ENCODE measurements around the gene CUX1.
"Not testable (repeated sequence)": the region's sequence is repeated elsewhere in the genome, so short reads cannot be mapped to it uniquely, and the experiment has no call there.

CUX1 gene

DNA sequence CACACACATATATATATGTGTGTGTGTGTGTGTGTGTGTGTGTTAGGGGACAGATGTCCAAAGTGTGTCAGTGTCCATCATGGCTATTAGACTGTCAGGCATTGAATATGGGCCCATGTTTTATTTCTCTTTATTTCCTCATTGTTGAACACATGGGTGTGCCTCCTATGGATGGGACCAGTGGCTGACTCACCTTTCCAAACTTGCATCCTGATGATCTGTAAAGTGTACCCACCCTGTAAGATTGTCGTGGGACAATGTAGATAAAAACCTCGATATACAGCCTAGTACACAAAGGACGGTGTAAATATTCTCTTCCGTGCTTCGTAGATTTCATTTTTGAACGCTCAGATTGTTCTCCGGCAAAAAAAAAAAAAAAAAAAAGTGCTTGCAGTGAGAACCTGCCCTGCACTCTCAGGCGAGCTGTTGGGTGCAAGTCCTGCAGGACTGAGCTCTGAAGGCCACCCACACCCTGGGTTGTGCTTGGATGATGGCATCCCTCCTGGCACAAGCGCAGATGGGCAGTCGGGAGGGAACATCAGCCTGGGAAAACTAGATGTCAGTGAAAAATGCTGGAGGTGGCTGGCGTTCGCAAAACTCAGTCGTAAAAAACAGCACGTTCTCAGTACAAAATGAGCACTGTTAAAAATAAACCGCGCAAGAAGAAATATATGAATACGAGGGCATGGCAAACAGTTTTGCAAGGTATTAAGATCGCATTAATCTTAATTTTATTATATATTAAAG, 166.9 kb downstream of the CUX1 start:
- no peak for DNase-seq (ENCODE audit: low read depth in 2 of 2)

DNA sequence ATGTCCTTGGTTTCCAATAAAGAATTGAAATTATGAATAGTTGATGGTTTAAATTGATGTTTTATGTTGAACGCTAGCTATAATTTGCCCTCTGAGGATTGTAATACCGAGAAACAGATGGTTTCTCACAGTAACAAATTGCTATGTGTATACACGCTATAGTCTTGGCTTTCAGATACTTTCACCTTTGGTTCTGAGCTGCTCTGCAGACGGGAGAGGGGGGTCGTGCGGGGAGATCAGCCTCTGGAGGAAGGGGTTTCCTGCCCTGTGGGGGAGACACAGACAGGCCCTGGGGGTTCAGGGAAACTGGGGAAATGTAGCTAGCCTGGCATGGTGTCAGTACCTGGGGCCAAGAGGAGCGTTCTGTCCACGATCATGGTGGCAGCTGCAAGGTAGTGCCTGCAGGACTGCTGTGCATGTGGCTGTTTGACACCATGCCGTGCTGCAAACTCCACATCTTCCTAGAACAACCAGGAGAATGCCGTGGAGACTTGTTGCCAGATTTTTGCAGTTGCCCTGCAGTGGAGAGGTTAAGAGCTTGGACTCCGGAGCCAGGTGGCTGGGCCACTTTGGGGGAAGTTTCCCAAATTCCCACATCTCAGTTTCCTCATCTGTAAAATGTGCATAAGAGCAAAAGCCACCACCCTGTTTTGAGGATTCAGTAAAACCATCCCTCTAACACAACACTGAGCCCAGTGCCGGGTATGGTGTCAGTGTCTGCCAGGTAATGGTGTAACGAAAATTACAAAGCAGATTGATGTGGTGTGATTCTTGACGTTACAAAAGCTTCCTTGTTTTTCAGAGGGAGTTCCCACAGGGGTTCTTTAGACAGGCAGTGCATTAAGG, 167.9 kb downstream of the CUX1 start:
- no peak for DNase-seq (ENCODE audit: low read depth in 2 of 2)

DNA sequence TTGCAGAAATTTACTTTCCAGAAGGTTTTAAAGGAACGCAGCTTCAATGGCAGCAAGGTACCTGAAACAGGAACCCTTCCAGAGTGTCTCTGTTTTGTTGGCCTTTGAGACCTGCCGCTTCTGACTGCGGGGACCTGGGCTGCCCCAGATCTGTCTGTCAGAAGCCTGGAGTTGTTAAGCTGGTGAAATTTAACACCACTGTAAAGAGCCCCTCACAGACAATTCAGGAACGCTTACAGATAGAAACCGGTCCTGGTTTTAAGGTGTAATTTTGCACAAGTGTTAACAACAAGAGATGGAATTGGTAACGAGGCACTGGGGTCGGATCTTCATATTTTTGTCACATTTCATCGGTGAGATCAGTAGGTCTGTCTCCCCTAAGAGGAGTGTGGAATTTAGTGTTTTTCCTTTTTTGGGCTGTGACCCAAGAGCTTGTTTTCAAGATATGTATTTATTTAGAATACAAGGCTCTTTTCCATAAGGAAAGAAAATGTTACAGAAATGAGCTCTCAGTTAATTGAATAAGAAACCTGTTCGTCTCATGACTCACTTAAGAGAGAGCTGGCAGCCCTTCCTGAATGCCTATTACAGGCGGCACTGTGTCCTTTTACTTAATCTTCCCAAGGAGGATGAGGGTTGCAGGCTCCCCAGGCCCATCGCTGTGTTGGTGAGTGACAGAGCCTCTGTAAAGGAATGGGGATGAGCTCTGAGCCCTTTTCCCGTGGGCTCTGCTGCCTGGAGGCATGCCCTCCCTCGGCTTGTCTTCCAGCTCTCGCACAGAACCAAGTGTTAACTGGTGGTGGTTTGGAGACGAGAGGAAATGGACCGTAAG, 168.7 kb downstream of the CUX1 start:
- no peak for DNase-seq (ENCODE audit: low read depth in 2 of 2)

DNA sequence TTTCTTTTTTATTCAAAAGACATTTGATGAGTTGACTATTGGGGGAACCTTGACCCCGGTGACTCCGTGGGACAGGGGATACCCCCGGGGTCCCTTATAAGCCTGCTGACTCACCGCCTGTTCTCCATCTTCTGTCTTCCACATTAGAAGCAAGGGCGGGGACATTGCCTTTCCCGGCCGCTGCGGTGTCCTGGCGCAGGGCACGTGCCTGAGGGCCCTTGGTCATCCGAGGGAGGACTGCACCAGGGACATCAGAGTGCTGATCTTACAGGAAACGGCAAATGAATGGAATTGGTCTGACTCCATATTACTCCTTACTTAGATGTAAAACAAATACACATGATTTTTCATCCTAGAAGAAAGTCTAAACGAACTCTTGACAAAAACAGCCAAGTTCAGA, 170.1 kb downstream of the CUX1 start:
- DNase-seq (ENCODE audit: low read depth in 2 of 2) = no peak

DNA sequence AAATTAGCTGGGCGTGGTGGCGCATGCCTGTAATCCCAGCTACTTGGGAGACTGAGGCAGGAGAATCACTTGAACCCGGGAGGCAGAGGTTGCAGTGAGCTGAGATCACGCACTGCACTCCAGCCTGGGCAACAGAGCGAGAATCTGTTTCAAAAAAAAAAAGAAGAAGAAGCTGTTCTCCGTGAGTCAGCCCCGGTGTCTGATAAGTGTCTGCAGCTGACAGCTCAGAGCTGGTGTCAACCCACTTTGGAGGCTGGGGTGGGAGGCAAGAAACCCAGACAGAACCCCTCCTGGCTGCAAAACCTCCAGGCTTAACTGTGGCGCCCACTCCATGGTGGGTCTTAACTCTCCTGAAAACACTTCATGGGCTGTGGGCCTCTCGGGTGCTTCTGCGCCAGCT, 170.6 kb downstream of the CUX1 start:
- DNase-seq (ENCODE audit: low read depth in 2 of 2) = not testable (repeated sequence)

DNA sequence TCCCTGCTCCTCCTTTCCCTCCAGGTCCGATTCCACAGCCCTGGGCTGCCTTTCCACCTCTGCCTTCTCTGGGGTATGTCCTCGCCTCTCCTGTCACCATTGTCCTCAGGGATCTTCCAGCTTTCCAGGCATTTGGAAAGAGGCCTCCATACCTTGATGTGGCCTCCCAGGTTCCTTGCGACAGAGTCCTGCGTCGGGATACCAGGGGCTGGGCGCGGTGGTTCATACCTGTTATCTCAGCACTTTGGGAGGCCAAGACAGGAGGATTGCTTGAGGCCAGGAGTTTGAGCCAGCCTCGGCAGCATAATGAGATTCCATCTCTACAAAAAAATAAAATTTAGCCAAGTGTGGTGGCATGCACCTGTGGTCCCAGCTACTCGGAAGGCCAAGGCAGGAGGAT, 171.1 kb downstream of the CUX1 start:
- no peak for DNase-seq (ENCODE audit: low read depth in 2 of 2)

DNA sequence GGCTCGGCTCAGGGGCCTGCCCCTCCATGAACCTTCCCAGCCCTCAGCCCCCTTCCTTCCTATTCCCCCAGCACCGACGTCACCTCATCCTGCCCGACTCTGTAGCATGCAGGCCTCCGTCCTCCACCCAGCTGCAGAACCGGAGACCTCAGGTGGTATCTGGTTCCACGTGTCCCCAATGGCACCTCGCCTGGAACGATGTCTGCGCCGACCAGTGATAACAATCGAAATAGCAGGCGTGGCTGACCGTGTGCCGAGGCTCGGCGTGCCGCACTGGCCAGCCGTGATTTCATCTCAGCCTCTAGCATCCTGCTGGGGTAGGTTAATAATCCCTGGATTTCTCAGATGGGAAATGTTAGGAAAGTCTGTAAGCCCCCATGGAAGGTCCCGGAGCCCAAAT, 171.7 kb downstream of the CUX1 start:
- DNase-seq (ENCODE audit: low read depth in 2 of 2) = no peak

DNA sequence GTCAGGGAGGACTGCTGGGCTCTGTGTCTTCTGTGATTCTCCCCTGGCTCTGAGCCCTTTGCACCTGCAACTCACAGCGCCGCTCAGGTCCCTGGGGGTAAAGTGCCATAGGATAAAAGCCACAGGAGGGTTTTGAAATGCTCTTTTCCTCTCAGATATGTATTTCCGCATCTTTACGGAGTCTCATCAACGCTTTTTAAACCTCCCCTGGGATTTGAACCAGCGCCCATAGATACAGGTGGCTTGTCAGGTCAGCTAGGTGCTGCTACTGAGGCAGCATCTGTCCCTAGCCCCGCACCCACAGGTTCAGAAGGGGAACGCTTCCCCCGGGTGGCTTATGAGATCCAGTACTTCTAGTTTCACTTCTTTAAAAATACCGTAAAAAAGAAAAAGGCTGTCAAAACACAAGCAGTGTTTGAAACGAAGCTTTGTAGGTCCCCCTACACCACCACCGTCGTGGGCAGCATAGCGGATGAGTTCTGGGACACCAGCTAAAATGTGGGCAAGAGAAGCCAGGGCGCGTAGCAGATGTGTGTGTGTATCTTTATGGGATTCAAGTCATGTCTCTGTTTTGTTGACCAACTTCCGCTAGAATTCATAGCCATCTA, 173.5 kb downstream of the CUX1 start:
- DNase-seq (ENCODE audit: low read depth in 2 of 2) = no peak

DNA sequence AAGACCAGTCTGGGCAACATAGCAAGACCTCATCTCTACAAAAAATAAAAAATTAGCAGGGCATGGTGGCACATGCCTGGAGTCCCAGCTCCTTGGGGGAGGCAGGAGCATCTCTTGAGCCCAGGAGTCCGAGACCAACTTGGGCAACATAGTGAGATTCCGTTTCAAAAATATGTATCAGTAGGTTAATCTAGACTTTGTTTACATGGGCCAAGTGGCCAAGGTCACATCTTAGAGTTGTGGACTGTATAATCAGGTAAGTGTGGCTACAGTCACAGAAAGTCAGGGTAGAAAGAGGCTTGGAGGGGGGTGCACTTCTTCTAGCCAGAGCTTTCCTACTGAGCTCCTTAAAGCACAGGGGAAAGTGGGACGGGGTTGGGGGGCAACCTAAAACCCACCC, 174.4 kb downstream of the CUX1 start:
- DNase-seq (ENCODE audit: low read depth in 2 of 2) = no peak

DNA sequence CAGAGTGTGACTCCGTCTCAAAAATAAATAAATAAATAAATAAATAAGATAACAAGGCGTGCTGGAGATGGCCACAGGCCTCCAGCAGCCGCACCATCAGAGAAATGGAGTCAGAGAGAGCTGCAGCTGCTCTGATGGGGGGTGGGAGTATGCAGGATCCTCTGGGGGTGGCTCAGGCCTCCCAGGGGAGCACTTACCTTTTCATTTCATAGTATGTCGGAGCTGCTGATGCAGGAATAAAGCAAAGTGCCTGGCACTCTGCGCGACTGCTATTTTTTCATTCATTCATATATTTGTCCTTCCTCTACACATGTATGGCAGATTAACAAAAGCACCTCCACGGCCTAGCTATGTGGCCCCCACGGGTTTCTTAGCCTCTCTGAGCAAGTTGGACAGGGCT, 175.9 kb downstream of the CUX1 start:
- DNase-seq (ENCODE audit: low read depth in 2 of 2) = no peak

DNA sequence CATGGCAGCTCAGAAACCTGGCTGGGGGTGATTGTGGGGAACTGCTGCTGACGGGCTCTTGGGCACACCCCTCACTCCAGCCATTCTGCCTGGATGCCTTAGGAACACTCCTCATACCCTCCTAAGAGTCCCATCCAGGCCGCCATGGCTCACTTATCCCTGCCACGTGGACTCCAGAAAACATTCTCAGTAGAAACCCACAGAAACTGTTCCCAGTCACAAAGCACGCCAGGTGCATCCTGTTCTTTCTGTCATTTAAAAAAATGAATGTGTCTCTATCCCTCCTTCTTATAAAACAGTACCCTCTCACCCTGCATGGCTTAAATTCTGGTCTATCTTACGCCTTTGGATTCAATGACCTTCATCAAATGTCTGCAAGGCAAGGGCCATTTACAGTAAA, 177.7 kb downstream of the CUX1 start:
- no peak for DNase-seq (ENCODE audit: low read depth in 2 of 2)

DNA sequence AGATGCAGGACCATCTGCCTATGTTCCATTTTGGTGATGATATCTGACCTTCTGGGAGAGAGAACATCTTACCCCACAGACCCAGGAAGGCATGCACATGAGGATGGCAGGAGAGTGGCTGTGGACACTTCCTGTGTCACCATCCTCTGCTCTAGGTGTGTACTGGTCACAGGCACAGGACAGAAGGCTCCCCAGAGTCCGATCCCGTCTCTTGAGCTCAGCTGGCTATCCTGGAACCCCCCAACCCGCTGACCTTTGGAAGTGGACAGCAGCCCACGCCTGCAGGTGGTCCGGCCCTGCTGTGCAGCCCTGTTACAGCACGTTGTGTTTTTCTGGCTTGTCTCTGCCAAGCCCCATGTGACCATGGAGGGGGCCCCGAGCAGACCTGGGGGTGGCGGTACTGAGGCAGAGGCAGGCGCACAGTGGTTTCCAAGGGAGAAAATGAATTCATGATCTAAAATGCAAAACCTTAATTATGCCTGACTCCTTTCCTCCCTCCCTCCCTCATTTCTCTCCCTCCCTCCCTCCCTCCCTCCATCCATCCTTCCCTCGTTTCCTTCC, 178.8 kb downstream of the CUX1 start:
- DNase-seq (ENCODE audit: low read depth in 2 of 2) = no peak

DNA sequence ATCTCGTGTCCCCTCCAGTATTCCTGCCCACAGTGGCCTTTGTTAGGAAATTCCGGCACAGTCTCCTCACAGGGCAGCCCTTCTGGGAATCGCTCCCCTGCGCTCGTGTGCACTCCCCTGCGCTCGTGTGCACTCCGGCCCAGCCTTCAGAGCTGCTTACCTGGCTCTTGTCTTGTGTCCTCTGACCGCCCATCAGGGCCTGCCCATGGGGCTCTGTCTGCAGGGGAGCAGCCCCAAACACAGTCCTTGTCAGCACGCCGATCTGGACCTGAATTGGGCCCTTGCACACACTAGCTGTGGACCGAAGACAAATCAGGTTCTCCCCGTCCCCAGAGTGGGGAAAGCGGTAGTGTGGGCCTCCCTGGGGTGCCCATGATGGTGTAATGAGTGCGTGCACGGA, 179.4 kb downstream of the CUX1 start:
- no peak for DNase-seq (ENCODE audit: low read depth in 2 of 2)

DNA sequence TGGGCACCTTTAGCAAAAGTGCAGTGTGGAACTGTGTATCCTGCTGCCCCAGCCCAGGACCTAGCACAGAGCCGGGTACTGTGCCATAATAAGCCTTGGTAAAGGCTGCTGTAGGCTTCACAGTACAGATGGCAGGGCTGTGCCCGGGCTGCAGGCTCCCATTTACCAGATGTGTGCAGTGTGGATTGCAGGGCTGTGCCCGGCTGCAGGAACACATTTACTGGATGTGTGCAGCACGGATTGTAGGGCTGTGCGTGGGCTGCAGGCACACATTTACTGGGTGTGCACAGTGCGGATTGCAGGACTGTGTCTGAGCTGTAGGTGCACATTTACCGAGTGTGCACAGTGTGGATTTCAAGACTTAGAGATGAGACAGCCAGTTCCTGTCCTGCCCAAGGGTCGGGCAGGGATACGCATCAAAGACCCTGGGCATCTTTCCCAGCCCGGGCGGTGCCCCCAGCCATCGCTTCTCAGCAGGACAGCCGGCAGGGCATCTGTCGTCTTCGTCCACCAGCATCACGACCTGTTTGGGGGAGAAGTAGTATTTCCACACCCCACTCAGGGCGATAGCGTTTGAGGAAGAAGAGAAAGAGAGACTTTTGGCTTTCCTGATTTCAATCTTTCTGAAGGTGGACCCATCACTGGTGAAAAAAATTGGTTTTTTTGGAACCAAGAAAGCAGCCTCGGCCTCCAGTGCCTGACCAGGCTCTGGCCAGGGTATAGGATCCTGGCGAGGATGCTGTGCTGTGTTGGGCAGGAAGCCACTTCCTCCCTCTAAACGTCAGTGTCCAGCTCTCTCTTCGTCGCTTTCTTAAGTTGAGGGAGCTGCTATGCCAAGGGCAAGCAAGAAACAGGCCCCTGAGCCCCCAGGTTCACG, 180.8 kb downstream of the CUX1 start:
- DNase-seq (ENCODE audit: low read depth in 2 of 2) = no peak

DNA sequence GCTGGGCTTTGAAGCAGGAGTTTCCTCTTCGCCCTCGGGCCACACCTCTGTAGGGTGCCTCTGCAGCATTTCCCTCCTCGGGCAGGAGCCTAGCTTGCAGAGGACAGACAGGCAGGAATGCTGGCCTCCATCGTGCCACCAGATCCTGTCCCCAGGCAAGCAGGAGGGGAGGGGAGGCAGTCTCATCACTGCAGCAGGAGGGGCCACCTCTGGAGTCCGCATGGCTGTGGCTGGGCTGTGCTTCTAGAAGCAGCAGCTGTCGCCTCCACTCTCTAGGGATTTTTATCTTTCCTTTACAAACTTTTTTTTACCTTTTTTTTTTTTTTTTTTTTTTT, 181.4 kb downstream of the CUX1 start:
- no peak for DNase-seq (ENCODE audit: low read depth in 2 of 2)

DNA sequence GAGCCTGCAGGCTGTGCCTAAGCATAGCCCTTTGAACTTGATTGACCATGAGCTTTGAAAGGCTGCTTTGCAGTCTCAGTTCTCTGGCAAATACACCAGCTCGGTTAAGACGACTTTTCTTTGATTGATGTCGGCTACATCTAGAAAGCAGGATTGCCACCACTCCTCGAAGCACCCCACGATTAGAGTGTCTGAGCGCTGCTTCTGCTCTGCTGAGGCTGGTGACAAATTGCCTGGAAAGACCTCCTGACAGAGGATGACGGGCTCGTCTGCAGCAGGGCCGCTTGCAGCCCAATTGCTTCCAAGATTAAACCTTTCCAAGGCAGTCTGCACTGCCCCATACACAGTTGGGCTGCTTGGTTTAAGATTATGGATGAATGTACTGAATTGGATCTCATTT, 182.0 kb downstream of the CUX1 start:
- DNase-seq (ENCODE audit: low read depth in 2 of 2) = no peak

DNA sequence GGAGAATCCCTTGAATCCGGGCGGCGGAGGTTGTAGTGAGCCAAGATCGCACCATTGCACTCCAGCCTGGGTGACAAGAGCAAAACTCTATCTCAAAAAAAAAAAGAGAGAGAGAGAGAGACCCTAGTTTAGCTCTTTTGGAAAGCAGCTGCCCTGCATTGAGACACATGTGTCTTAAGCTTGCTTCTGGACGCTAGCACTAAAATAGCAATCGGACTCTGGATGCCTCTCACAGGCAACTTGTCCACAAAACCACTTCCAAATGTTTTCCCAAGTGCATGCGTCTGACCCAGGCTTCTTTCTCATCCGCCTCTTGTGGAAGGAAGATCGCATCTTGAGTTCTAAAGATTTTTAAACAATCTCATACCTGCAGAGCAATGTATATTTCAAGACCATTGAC, 182.7 kb downstream of the CUX1 start:
- no peak for DNase-seq (ENCODE audit: low read depth in 2 of 2)

DNA sequence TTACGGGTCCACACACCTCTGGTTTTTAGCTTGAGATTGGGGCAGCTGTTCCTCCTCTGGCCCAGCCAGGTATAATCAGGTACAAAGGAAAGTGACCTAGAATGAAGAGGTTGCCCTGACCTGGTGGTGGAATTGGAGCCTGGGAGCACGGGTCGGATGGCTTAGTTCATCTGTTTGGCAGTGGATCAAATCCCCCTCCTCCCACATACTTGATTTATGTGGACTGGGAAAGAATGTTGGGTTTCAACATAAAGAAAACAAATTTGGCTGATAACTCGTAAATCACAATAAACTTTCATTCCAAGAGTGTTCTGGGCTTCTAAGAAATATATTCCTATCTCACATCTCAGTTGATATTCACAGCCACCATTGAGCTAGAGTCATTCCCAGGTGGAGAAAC, 186.8 kb downstream of the CUX1 start:
- no peak for DNase-seq (ENCODE audit: low read depth in 2 of 2)

DNA sequence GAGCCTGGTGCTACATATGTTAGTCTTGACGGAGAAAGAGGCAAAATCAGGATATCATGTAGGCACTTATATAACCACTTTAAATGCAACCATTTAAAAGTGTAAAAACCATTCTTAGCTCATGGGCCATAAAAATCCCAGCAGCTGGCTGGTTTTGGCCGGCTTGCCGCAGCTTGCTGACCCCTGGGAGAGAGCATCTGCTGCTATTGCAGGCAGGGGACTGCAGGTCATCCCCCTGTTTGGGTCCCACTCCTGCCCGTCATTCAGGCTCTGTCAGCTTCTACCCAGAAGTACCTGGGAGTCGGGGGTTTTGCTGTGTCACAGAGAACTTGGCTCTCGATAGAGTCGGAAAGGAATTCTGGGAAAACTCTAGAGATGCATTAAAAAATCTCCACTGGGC, 187.4 kb downstream of the CUX1 start:
- no peak for DNase-seq (ENCODE audit: low read depth in 2 of 2)

DNA sequence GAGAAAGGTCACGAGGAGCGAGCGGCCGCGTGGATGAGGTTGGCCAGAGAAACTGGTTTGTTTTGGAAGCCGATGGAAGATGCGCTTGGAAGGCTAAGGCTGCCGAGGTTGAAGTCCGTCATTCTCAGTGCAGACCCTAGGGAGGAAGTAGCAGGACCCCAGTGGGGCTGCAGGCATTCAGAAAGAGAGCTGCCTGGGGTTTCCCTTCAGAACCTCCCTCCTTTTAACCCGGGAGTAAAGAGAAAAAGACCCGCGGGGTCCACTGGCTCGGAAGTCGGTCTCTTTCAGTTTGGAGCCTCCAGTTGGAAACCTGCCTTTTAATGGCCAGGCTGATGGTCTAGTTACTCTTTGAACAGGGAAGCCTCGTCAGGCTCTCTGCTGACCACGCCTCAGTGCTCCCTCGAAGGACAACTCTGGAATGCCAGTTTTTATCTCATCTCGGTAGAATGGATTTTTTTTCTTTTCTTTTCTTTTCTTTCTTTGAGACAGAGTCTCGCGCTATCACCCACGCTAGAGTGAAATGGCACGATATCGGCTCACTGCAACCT, 188.6 kb downstream of the CUX1 start:
- DNase-seq (ENCODE audit: low read depth in 2 of 2) = no peak

DNA sequence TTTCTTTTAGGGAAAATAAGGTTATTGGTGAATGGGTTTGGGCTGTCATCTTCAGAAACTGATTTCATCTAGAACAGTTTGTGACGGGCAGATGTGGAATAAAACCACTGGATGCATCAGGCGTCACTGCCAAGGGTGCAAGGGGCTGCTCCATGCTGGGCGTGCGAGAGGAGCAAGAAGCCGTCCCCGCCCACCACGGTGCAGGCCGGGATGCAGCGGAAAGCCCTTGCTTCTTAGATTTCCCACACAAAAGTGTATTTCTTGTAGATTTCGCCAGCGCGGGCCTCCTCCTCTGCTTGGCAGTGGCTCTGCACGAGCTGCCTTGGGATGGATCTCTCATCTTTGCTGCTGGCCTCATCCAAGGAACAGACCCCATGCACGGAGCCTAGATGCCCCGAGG, 189.3 kb downstream of the CUX1 start:
- DNase-seq (ENCODE audit: low read depth in 2 of 2) = no peak

All from stimulated activated CD8-positive, alpha-beta memory T cell treated with anti-CD3 and anti-CD28 coated beads, Interleukin-2, amount 100 ng/mL, for 1 hour (primary cell).